Hepatocyte (in vitro differentiated cells): ENCODE data around the gene POLD2. TPM values are rescaled to one million over a fixed set of nuclear protein-coding genes. Genes with fewer than 3 reads are reported as not detected.
A peak's percentile ranks its signal among the peaks of the same experiment; 100 is the strongest.

Source experiments
- DNase-seq: peaks from one replicate; pipeline ENCODE4 v3.0.0-alpha.2; 2016; ENCODE audit warnings: low spot score
- H2AFZ ChIP-seq: fragments of 200-600 bp; sonication (generic); 2 replicates; pipeline ENCODE4 v1.6.0; 2016; ENCODE audit warnings: antibody characterized with exemption, mild to moderate bottlenecking
- H3K27ac ChIP-seq: fragments of 200-600 bp; sonication (generic); 2 replicates; pipeline ENCODE4 v1.5.1; 2016; ENCODE audit warnings: mild to moderate bottlenecking
- H3K27me3 ChIP-seq: fragments of 200-600 bp; sonication (generic); 2 replicates; pipeline ENCODE4 v1.6.1; 2016
- H3K36me3 ChIP-seq: fragments of 200-600 bp; sonication (generic); replicated peaks from 2 replicates; pipeline ENCODE4 v1.5.1; 2016; ENCODE audit warnings: low read depth; ENCODE audit not compliant: insufficient read depth
- H3K4me1 ChIP-seq: fragments of 200-600 bp; sonication (generic); 2 replicates; pipeline ENCODE4 v1.5.1; 2016; ENCODE audit warnings: mild to moderate bottlenecking, moderate library complexity; ENCODE audit not compliant: insufficient read depth
- H3K4me2 ChIP-seq: fragments of 200-600 bp; sonication (generic); 2 replicates; pipeline ENCODE4 v1.6.0; 2016
- H3K4me3 ChIP-seq: fragments of 200-600 bp; sonication (generic); 2 replicates; pipeline ENCODE4 v1.5.1; 2016; ENCODE audit warnings: mild to moderate bottlenecking
- H3K79me2 ChIP-seq: fragments of 200-600 bp; sonication (generic); 2 replicates; pipeline ENCODE4 v1.6.0; 2017; ENCODE audit warnings: mild to moderate bottlenecking
- H3K9me2 ChIP-seq: fragments of 200-600 bp; sonication (generic); replicated peaks from 2 replicates; pipeline ENCODE4 v1.6.0; 2017; ENCODE audit warnings: mild to moderate bottlenecking; ENCODE audit not compliant: insufficient read depth
- H3K9me3 ChIP-seq: fragments of 200-600 bp; sonication (generic); 2 replicates; pipeline ENCODE4 v1.5.1; 2016; ENCODE audit warnings: low read depth, mild to moderate bottlenecking
- H4K20me1 ChIP-seq: fragments of 200-600 bp; sonication (generic); 2 replicates; pipeline ENCODE4 v1.6.0; 2016; ENCODE audit warnings: mild to moderate bottlenecking; ENCODE audit not compliant: insufficient read depth, poor library complexity, severe bottlenecking
- EZH2 ChIP-seq: fragments of 200-600 bp; sonication (generic); IDR thresholded peaks from 2 replicates; pipeline ENCODE4 v1.6.1; 2016; ENCODE audit warnings: antibody characterized with exemption, mild to moderate bottlenecking, borderline replicate concordance
- EZH2phosphoT487 ChIP-seq: fragments of 200-600 bp; sonication (generic); IDR thresholded peaks from one replicate; pipeline ENCODE4 v1.6.1; 2018; ENCODE audit warnings: antibody characterized with exemption, mild to moderate bottlenecking, low read depth, moderate library complexity; ENCODE audit not compliant: unreplicated experiment, severe bottlenecking
- WGBS: methylation state at CpG from one replicate; pipeline ENCODE4 v1.1.6; 2016; ENCODE audit warnings: low lambda C conversion rate; ENCODE audit errors: missing lambda C conversion rate; 5-methylcytosine and 5-hydroxymethylcytosine counted together
- polyA plus RNA-seq: library from polyadenylated mRNA; unstranded; fragments of >200 nt; fragmentation: Nextera tagmentation; extraction: Ambion mirVana; gene quantifications from 2 replicates; pipeline ENCODE4 v1.2.1, GENCODE V29; 2016
- total RNA-seq: library from RNA; depleted of rRNA; stranded (reverse); fragments of >200 nt; gene quantifications from 2 replicates; pipeline ENCODE4 v1.2.3, GENCODE V29; 2014
- TF ChIP-seq, protein P1 (sequence below): fragments of 200-600 bp; sonication (generic); IDR thresholded peaks from 2 replicates; pipeline ENCODE4 v1.5.1; 2016; ENCODE audit warnings: antibody characterized with exemption, mild to moderate bottlenecking; ENCODE audit not compliant: poor library complexity

POLD2 gene
- total and polyA plus RNA-seq, 2 experiments from 2014 or later = 59.9 to 110 TPM

DNA sequence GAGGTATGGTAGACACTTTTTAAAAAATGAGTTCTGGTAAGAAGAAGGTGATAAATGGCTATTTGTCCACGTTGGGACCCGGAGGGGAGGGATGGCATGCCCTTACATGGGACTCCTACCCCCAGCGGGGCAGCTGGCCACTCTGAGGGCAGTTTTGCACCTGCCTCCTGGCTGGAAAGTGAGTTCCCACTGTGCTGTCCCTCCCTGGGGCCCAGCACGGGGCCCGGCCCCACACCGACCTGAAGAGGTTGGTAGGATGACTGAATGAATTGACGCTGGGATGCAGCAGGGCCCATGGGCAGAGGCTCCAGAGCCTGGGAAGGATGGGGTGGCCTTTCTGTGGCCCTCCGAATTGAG lies 19.8 kb downstream of the POLD2 start:
- H3K4me2 ChIP-seq = peak overlapping the region; percentile 91
- H3K79me2 ChIP-seq = peaks cover 5% of the 10 kb centered on the region
- H3K36me3 ChIP-seq = no peaks in the 10 kb centered on the region
- H3K9me3 ChIP-seq = no peaks in the 10 kb centered on the region
- H4K20me1 ChIP-seq = no peaks in the 10 kb centered on the region
- H3K27ac ChIP-seq = no peak overlapping the region
- 57% methylated on average over 8 of the region's 8 CpGs for WGBS
- DNase-seq = no peak
- no peak overlapping the region for H3K4me3 ChIP-seq
- H2AFZ ChIP-seq = peak overlapping the region; percentile 28
- peaks cover 8% of the 10 kb centered on the region for H3K27me3 ChIP-seq
- H3K9me2 ChIP-seq = no peaks in the 10 kb centered on the region
- peaks cover 14% of the 10 kb centered on the region for H3K4me1 ChIP-seq
- TF ChIP-seq EZH2phosphoT487 = no peak
- TF ChIP-seq, protein P1, sequence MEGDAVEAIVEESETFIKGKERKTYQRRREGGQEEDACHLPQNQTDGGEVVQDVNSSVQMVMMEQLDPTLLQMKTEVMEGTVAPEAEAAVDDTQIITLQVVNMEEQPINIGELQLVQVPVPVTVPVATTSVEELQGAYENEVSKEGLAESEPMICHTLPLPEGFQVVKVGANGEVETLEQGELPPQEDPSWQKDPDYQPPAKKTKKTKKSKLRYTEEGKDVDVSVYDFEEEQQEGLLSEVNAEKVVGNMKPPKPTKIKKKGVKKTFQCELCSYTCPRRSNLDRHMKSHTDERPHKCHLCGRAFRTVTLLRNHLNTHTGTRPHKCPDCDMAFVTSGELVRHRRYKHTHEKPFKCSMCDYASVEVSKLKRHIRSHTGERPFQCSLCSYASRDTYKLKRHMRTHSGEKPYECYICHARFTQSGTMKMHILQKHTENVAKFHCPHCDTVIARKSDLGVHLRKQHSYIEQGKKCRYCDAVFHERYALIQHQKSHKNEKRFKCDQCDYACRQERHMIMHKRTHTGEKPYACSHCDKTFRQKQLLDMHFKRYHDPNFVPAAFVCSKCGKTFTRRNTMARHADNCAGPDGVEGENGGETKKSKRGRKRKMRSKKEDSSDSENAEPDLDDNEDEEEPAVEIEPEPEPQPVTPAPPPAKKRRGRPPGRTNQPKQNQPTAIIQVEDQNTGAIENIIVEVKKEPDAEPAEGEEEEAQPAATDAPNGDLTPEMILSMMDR = no peak
- TF ChIP-seq EZH2 = no peak

GRCh38 chr7:44102846-44103565 lies 20.3 kb downstream of the POLD2 start:
- H4K20me1 ChIP-seq = no peaks in the 10 kb centered on the region
- H3K9me3 ChIP-seq = no peaks in the 10 kb centered on the region
- H3K4me1 ChIP-seq = peaks cover 14% of the 10 kb centered on the region
- no peak overlapping the region for H2AFZ ChIP-seq
- H3K27me3 ChIP-seq = peaks cover 8% of the 10 kb centered on the region
- H3K79me2 ChIP-seq = peaks cover 5% of the 10 kb centered on the region
- no peaks in the 10 kb centered on the region for H3K36me3 ChIP-seq
- H3K27ac ChIP-seq = no peak overlapping the region
- TF ChIP-seq, protein P1 = no peak
- TF ChIP-seq EZH2 = no peak
- no peak for TF ChIP-seq EZH2phosphoT487
- no peaks in the 10 kb centered on the region for H3K9me2 ChIP-seq
- DNase-seq = no peak
- 92% methylated on average over 8 of the region's 8 CpGs for WGBS
- no peak overlapping the region for H3K4me2 ChIP-seq
- H3K4me3 ChIP-seq = no peak overlapping the region

DNA sequence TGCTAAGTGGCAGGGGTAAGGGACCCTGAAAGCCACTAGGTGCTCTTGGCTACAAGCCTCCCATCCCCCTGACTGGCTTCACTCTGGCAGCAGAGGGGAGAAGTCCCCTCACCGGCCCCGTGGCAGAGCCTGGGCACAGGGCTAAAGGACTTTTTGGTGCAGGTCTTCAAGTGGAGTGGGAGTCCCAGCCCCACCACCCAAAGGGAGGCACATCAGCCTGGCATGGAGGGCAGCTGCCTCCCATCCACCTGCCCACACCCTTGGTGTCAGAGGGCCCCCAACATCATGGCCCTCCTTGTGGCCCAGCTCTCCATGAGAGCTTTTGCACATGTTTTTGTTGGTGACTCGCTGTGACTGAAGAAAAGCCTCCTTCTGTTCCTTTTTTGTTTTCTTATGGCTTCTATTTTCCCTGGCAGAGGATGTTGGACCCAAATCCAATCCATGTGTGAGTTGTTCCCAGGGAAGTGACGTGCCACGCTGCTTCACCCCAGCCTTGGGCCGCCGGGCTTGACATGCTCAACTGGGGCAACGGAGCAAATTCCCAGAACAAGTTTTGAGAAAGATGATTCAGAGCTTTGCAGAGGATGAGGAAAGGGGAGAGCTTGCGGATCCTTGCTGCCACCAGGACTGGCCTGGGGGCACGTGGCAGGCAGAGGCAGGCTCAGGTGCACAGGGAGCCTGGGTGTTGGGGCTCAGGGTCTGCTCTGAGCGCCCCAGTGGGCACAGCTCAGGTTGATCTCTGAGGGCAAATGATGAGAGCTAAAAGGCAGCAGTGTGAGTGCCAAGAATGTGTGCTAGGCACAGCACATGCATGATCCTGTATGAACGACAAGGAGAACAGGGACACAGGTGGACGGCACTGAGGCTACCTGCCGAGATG lies 21.1 kb downstream of the POLD2 start:
- no peak overlapping the region for H3K4me2 ChIP-seq
- WGBS = 89% methylated on average over 14 of the region's 14 CpGs
- H3K27ac ChIP-seq = no peak overlapping the region

More for the DNA sequence above, 21.1 kb downstream of the POLD2 start:
- Histone ChIP-seq H3K79me2 (peaks cover 5% of the 10 kb centered on the region), H3K9me2 (no peaks in the 10 kb centered on the region), H3K4me3 (no peak overlapping the region), H2AFZ (no peak overlapping the region), H3K27me3 (peaks cover 8% of the 10 kb centered on the region), H3K36me3 (no peaks in the 10 kb centered on the region), H3K9me3 (no peaks in the 10 kb centered on the region), H3K4me1 (peaks cover 14% of the 10 kb centered on the region), H4K20me1 (no peaks in the 10 kb centered on the region)
- TF ChIP-seq EZH2 = no peak
- TF ChIP-seq, protein P1 = no peak
- TF ChIP-seq EZH2phosphoT487 = no peak
- no peak for DNase-seq
